ENCODE results near the gene TTLL9.

The TTLL9 gene

GRCh38 chr20:31872406-31872805, 2.0 kb downstream of the TTLL9 start:
- Histone ChIP-seq H3K36me3 (ENCODE audit: insufficient read depth, insufficient read length, low read length) (no peaks in the 10 kb centered on the region), H3K4me3 (ENCODE audit: insufficient read length, low read depth) (no peak overlapping the region), H3K9me3 (ENCODE audit: insufficient read depth, low read length) (no peaks in the 10 kb centered on the region; the same call in 1 of the 2 replicates), H3K27me3 (ENCODE audit: insufficient read depth, insufficient read length) (peaks cover 33% of the 10 kb centered on the region), H3K4me1 (ENCODE audit: insufficient read depth, insufficient read length) (no peaks in the 10 kb centered on the region), H3K9ac (ENCODE audit: insufficient read length, low read depth) (no peak overlapping the region)
- DNase-seq (ENCODE audit: low read depth, low spot score), result no peak
- no peak for TF ChIP-seq ZNF274 (IDR thresholded peaks at IDR 0.05; ENCODE audit: low read depth, low read length)
- TF ChIP-seq SUZ12 (IDR thresholded peaks at IDR 0.05; ENCODE audit: extremely low read depth, insufficient read depth, insufficient read length), result no peak
- TF ChIP-seq YY1 (IDR thresholded peaks at IDR 0.05; ENCODE audit: insufficient read depth, insufficient read length), result no peak

GRCh38 chr20:31875671-31876070, 5.2 kb downstream of the TTLL9 start:
- no peak for DNase-seq (ENCODE audit: low read depth, low spot score)
- H3K27me3 ChIP-seq (ENCODE audit: insufficient read depth, insufficient read length), result peaks cover 10% of the 10 kb centered on the region
- no peak overlapping the region for H3K4me3 ChIP-seq (ENCODE audit: insufficient read length, low read depth)
- no peak overlapping the region for H3K9ac ChIP-seq (ENCODE audit: insufficient read length, low read depth)
- H3K4me1 ChIP-seq (ENCODE audit: insufficient read depth, insufficient read length), result no peaks in the 10 kb centered on the region
- no peak for TF ChIP-seq YY1 (IDR thresholded peaks at IDR 0.05; ENCODE audit: insufficient read depth, insufficient read length)
- TF ChIP-seq ZNF274 (IDR thresholded peaks at IDR 0.05; ENCODE audit: low read depth, low read length), result no peak
- TF ChIP-seq SUZ12 (IDR thresholded peaks at IDR 0.05; ENCODE audit: extremely low read depth, insufficient read depth, insufficient read length), result no peak
- no peaks in the 10 kb centered on the region for H3K36me3 ChIP-seq (ENCODE audit: insufficient read depth, insufficient read length, low read length)
- no peaks in the 10 kb centered on the region; the same call in 1 of the 2 replicates for H3K9me3 ChIP-seq (ENCODE audit: insufficient read depth, low read length)

GRCh38 chr20:31877684-31878083, 7.2 kb downstream of the TTLL9 start:
- no peak for TF ChIP-seq SUZ12 (IDR thresholded peaks at IDR 0.05; ENCODE audit: extremely low read depth, insufficient read depth, insufficient read length)
- no peak for TF ChIP-seq YY1 (IDR thresholded peaks at IDR 0.05; ENCODE audit: insufficient read depth, insufficient read length)
- TF ChIP-seq ZNF274 (IDR thresholded peaks at IDR 0.05; ENCODE audit: low read depth, low read length), result no peak
- H3K9me3 ChIP-seq (ENCODE audit: insufficient read depth, low read length), result no peaks in the 10 kb centered on the region; the same call in 1 of the 2 replicates
- DNase-seq (ENCODE audit: low read depth, low spot score), result no peak
- no peak overlapping the region for H3K4me3 ChIP-seq (ENCODE audit: insufficient read length, low read depth)
- no peak overlapping the region for H3K9ac ChIP-seq (ENCODE audit: insufficient read length, low read depth)
- H3K27me3 ChIP-seq (ENCODE audit: insufficient read depth, insufficient read length), result no peaks in the 10 kb centered on the region
- no peaks in the 10 kb centered on the region for H3K36me3 ChIP-seq (ENCODE audit: insufficient read depth, insufficient read length, low read length)
- H3K4me1 ChIP-seq (ENCODE audit: insufficient read depth, insufficient read length), result no peaks in the 10 kb centered on the region

- no peaks in the 10 kb centered on the region for H3K36me3 ChIP-seq (ENCODE audit: insufficient read depth, insufficient read length, low read length)
- H3K4me3 ChIP-seq (ENCODE audit: insufficient read length, low read depth), result peak overlapping the region; percentile 61
- H3K27me3 ChIP-seq (ENCODE audit: insufficient read depth, insufficient read length), result no peaks in the 10 kb centered on the region
- peak; percentile 84 for DNase-seq (ENCODE audit: low read depth, low spot score)
- TF ChIP-seq ZNF274 (IDR thresholded peaks at IDR 0.05; ENCODE audit: low read depth, low read length), result no peak
- no peak for TF ChIP-seq YY1 (IDR thresholded peaks at IDR 0.05; ENCODE audit: insufficient read depth, insufficient read length)
- TF ChIP-seq SUZ12 (IDR thresholded peaks at IDR 0.05; ENCODE audit: extremely low read depth, insufficient read depth, insufficient read length), result no peak
- peak overlapping the region; percentile 61 for H3K9ac ChIP-seq (ENCODE audit: insufficient read length, low read depth)
- H3K4me1 ChIP-seq (ENCODE audit: insufficient read depth, insufficient read length), result no peaks in the 10 kb centered on the region
- no peaks in the 10 kb centered on the region; the same call in 1 of the 2 replicates for H3K9me3 ChIP-seq (ENCODE audit: insufficient read depth, low read length)
These were observed 8.9 kb downstream of the TTLL9 start for GRCh38 chr20:31879143-31879987.

GRCh38 chr20:31881945-31882344, 11.5 kb downstream of the TTLL9 start:
- Histone ChIP-seq H3K4me3 (ENCODE audit: insufficient read length, low read depth) (no peak overlapping the region), H3K9me3 (ENCODE audit: insufficient read depth, low read length) (no peaks in the 10 kb centered on the region; the same call in 1 of the 2 replicates), H3K36me3 (ENCODE audit: insufficient read depth, insufficient read length, low read length) (no peaks in the 10 kb centered on the region), H3K9ac (ENCODE audit: insufficient read length, low read depth) (no peak overlapping the region), H3K4me1 (ENCODE audit: insufficient read depth, insufficient read length) (no peaks in the 10 kb centered on the region), H3K27me3 (ENCODE audit: insufficient read depth, insufficient read length) (no peaks in the 10 kb centered on the region)
- no peak for DNase-seq (ENCODE audit: low read depth, low spot score)
- no peak for TF ChIP-seq ZNF274 (IDR thresholded peaks at IDR 0.05; ENCODE audit: low read depth, low read length)
- no peak for TF ChIP-seq YY1 (IDR thresholded peaks at IDR 0.05; ENCODE audit: insufficient read depth, insufficient read length)
- no peak for TF ChIP-seq SUZ12 (IDR thresholded peaks at IDR 0.05; ENCODE audit: extremely low read depth, insufficient read depth, insufficient read length)

GRCh38 chr20:31883829-31884228, 13.4 kb downstream of the TTLL9 start:
- no peaks in the 10 kb centered on the region for H3K27me3 ChIP-seq (ENCODE audit: insufficient read depth, insufficient read length)
- DNase-seq (ENCODE audit: low read depth, low spot score), result no peak
- no peak overlapping the region for H3K9ac ChIP-seq (ENCODE audit: insufficient read length, low read depth)
- H3K4me1 ChIP-seq (ENCODE audit: insufficient read depth, insufficient read length), result no peaks in the 10 kb centered on the region
- H3K36me3 ChIP-seq (ENCODE audit: insufficient read depth, insufficient read length, low read length), result no peaks in the 10 kb centered on the region
- no peaks in the 10 kb centered on the region for H3K9me3 ChIP-seq (ENCODE audit: insufficient read depth, low read length)
- H3K4me3 ChIP-seq (ENCODE audit: insufficient read length, low read depth), result no peak overlapping the region
- TF ChIP-seq SUZ12 (IDR thresholded peaks at IDR 0.05; ENCODE audit: extremely low read depth, insufficient read depth, insufficient read length) (no peak), YY1 (IDR thresholded peaks at IDR 0.05; ENCODE audit: insufficient read depth, insufficient read length) (no peak), ZNF274 (IDR thresholded peaks at IDR 0.05; ENCODE audit: low read depth, low read length) (no peak)

GRCh38 chr20:31890646-31891045, 20.2 kb downstream of the TTLL9 start:
- TF ChIP-seq ZNF274 (IDR thresholded peaks at IDR 0.05; ENCODE audit: low read depth, low read length) (no peak), YY1 (IDR thresholded peaks at IDR 0.05; ENCODE audit: insufficient read depth, insufficient read length) (no peak), SUZ12 (IDR thresholded peaks at IDR 0.05; ENCODE audit: extremely low read depth, insufficient read depth, insufficient read length) (no peak)

More at GRCh38 chr20:31890646-31891045, 20.2 kb downstream of the TTLL9 start:
- no peak overlapping the region for H3K4me3 ChIP-seq (ENCODE audit: insufficient read length, low read depth)
- H3K4me1 ChIP-seq (ENCODE audit: insufficient read depth, insufficient read length), result no peaks in the 10 kb centered on the region
- DNase-seq (ENCODE audit: low read depth, low spot score), result no peak
- no peak overlapping the region for H3K9ac ChIP-seq (ENCODE audit: insufficient read length, low read depth)
- no peaks in the 10 kb centered on the region for H3K9me3 ChIP-seq (ENCODE audit: insufficient read depth, low read length)
- no peaks in the 10 kb centered on the region for H3K27me3 ChIP-seq (ENCODE audit: insufficient read depth, insufficient read length)
- H3K36me3 ChIP-seq (ENCODE audit: insufficient read depth, insufficient read length, low read length), result no peaks in the 10 kb centered on the region

Measured in NT2/D1 (cell line).